Caco-2 (cell line): ENCODE data around the gene SGTA. TPM values are rescaled to one million over a fixed set of nuclear protein-coding genes. Genes with fewer than 3 reads are reported as not detected.

Experiments
- BruUV-seq: library from RNA; stranded (reverse); fragments of 400-500 nt; replicated peaks from 2 replicates; lab custom pipeline; 2021; lab: Mats Ljungman, UMichigan
- CTCF ChIA-PET: fragments of 300-600 bp; sonication (Branson Sonifier 250); formaldehyde crosslinking; loops from one replicate; lab custom pipeline; 2022; ENCODE audit warnings: antibody characterized with exemption; lab: Charles Lee
- POLR2A ChIA-PET: fragments of 300-600 bp; sonication (Branson Sonifier 250); formaldehyde crosslinking; loops from one replicate; lab custom pipeline; 2022; ENCODE audit warnings: antibody characterized with exemption; lab: Charles Lee
- DNase-seq, 2 experiments: peaks; one replicate each; pipeline versions ENCODE4 v3.0.0 to v3.0.0-alpha.2; 2020 to 2022
- H3K27me3 ChIP-seq: replicated peaks from 2 replicates; pipeline ENCODE4 v1.6.0; 2011; ENCODE audit warnings: low read length; ENCODE audit not compliant: control insufficient read depth, insufficient read depth
- H3K36me3 ChIP-seq: 2 replicates; pipeline ENCODE4 v1.5.1; 2011; ENCODE audit warnings: low read length; ENCODE audit not compliant: control insufficient read depth, insufficient read depth
- H3K4me1 ChIP-seq: fragments of 250-450 bp; sonication (Bioruptor Pico); 2 replicates; pipeline ENCODE4 v1.5.1; 2020; ENCODE audit warnings: mild to moderate bottlenecking
- H3K4me3 ChIP-seq: 2 replicates; pipeline ENCODE4 v1.5.1; 2011; ENCODE audit warnings: low read depth, mild to moderate bottlenecking, control low read depth, low read length
- H3K9me3 ChIP-seq: fragments of 250-450 bp; sonication (Bioruptor Pico); 2 replicates; pipeline ENCODE4 v1.5.1; 2020; ENCODE audit warnings: mild to moderate bottlenecking, moderate library complexity
- H3K27ac Mint-ChIP-seq: one replicate; pipeline ENCODE4 v1.8.0; 2022; ENCODE audit warnings: mixed read lengths; ENCODE audit not compliant: unreplicated experiment
- H3K27me3 Mint-ChIP-seq: one replicate; pipeline ENCODE4 v1.8.0; 2022; ENCODE audit warnings: mixed read lengths; ENCODE audit not compliant: insufficient read depth, unreplicated experiment
- H3K36me3 Mint-ChIP-seq: one replicate; pipeline ENCODE4 v1.8.0; 2022; ENCODE audit warnings: mild to moderate bottlenecking, mixed read lengths; ENCODE audit not compliant: insufficient read depth, unreplicated experiment
- H3K4me1 Mint-ChIP-seq: one replicate; pipeline ENCODE4 v1.8.0; 2022; ENCODE audit warnings: low read depth, mixed read lengths; ENCODE audit not compliant: unreplicated experiment
- H3K4me3 Mint-ChIP-seq: one replicate; pipeline ENCODE4 v1.8.0; 2022; ENCODE audit warnings: mild to moderate bottlenecking, moderate library complexity, mixed read lengths; ENCODE audit not compliant: unreplicated experiment
- H3K9me3 Mint-ChIP-seq: one replicate; pipeline ENCODE4 v1.8.0; 2022; ENCODE audit warnings: mixed read lengths; ENCODE audit not compliant: unreplicated experiment
- intact Hi-C: fragments of 100-400 bp; cut with micrococcal nuclease; formaldehyde crosslinking; loops from one replicate; pipeline ENCODE4 v1.10.0; 2022; ENCODE audit not compliant: unreplicated experiment
- total RNA-seq: library from RNA; stranded (reverse); gene quantifications from 2 replicates; pipeline ENCODE4 v1.2.3, GENCODE V29; 2022
- TF ChIP-seq, protein P1 (sequence below), 2 experiments: fragments of 200-600 bp in 1 of 2; IDR thresholded peaks; 1 replicate in 1 of 2; 2 replicates in 1 of 2; pipeline versions ENCODE4 v1.5.1 to v1.8.0; 2011 to 2022; ENCODE audit warnings: antibody characterized with exemption in 1 of 2, control low read depth in 1 of 2, inconsistent platforms in 1 of 2, low read depth in 1 of 2, low read length in 1 of 2, mild to moderate bottlenecking in 1 of 2, moderate library complexity in 1 of 2; ENCODE audit not compliant: insufficient read depth in 1 of 2, severe bottlenecking in 1 of 2, unreplicated experiment in 1 of 2

SGTA gene
- total RNA-seq, 1 experiment from 2014 or later = 90.1 TPM

- TF ChIP-seq, protein P1, sequence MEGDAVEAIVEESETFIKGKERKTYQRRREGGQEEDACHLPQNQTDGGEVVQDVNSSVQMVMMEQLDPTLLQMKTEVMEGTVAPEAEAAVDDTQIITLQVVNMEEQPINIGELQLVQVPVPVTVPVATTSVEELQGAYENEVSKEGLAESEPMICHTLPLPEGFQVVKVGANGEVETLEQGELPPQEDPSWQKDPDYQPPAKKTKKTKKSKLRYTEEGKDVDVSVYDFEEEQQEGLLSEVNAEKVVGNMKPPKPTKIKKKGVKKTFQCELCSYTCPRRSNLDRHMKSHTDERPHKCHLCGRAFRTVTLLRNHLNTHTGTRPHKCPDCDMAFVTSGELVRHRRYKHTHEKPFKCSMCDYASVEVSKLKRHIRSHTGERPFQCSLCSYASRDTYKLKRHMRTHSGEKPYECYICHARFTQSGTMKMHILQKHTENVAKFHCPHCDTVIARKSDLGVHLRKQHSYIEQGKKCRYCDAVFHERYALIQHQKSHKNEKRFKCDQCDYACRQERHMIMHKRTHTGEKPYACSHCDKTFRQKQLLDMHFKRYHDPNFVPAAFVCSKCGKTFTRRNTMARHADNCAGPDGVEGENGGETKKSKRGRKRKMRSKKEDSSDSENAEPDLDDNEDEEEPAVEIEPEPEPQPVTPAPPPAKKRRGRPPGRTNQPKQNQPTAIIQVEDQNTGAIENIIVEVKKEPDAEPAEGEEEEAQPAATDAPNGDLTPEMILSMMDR (IDR thresholded peaks at IDR 0.05; ENCODE audit: insufficient read depth in 1 of 2, low read depth in 1 of 2, low read length in 1 of 2, severe bottlenecking in 1 of 2, unreplicated experiment in 1 of 2) = no peak
- no peaks in the 10 kb centered on the region for H3K9me3 Mint-ChIP-seq
- ChIA-PET CTCF (interaction anchor here (1.0 kb wide), 1 partner anchor 117 kb away, joined by 3 read pairs; no protein-coding TSS in a partner anchor), POLR2A (no interaction called here)
- BruUV-seq = no TSS peak
- H3K27ac Mint-ChIP-seq = no peak overlapping the region
- H3K4me3 ChIP-seq = no peak overlapping the region
- H3K4me3 Mint-ChIP-seq = no peak overlapping the region
- peaks cover 64% of the 10 kb centered on the region for H3K36me3 Mint-ChIP-seq
- no peaks in the 10 kb centered on the region for H3K36me3 ChIP-seq
- DNase-seq = no peak
- no peaks in the 10 kb centered on the region for H3K27me3 ChIP-seq
- H3K9me3 ChIP-seq = no peaks in the 10 kb centered on the region
- no peaks in the 10 kb centered on the region for H3K4me1 Mint-ChIP-seq
- H3K4me1 ChIP-seq = no peaks in the 10 kb centered on the region
- no peaks in the 10 kb centered on the region for H3K27me3 Mint-ChIP-seq
- intact Hi-C loops = no loop called here
These were observed 17.7 kb downstream of the SGTA start for GRCh38 chr19:2765376-2765775.

- Histone ChIP-seq H3K4me3 (no peak overlapping the region), H3K4me1 (no peaks in the 10 kb centered on the region), H3K27me3 (no peaks in the 10 kb centered on the region), H3K9me3 (no peaks in the 10 kb centered on the region), H3K36me3 (no peaks in the 10 kb centered on the region)
- Mint-ChIP-seq H3K4me3 (no peak overlapping the region), H3K36me3 (peaks cover 68% of the 10 kb centered on the region), H3K4me1 (no peaks in the 10 kb centered on the region), H3K27me3 (no peaks in the 10 kb centered on the region), H3K9me3 (no peaks in the 10 kb centered on the region), H3K27ac (no peak overlapping the region)
- ChIA-PET POLR2A (no interaction called here), CTCF (interaction anchor here (1.0 kb wide), 1 partner anchor 117 kb away, joined by 3 read pairs; no protein-coding TSS in a partner anchor)
- no TSS peak for BruUV-seq
- intact Hi-C loops = no loop called here
- DNase-seq = no peak
- TF ChIP-seq, protein P1 (IDR thresholded peaks at IDR 0.05; ENCODE audit: insufficient read depth in 1 of 2, low read depth in 1 of 2, low read length in 1 of 2, severe bottlenecking in 1 of 2, unreplicated experiment in 1 of 2) = no peak
These were observed 18.1 kb downstream of the SGTA start for GRCh38 chr19:2764945-2765344.

DNA sequence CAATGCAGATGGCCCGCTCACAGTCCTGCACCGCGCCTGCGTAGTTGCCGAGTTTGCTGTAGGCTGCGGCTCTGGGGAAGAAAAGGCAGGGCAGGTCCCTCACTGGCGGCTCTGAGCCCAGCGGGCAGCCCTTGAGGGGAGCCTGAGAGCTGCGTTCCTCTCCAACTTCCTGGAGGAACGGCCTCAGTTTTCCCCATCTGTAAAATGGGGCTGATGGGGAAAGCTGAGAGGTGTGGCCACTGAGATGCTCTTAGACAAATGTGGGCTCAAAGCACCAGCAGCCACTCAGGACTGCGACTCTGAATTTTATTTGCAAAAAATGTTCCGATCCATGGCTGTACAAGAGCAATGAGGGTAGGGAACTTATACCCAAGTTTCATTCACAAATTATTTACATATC is 19.4 kb downstream of the SGTA start:
- H3K4me1 ChIP-seq = no peaks in the 10 kb centered on the region
- DNase-seq = no peak
- POLR2A ChIA-PET = no interaction called here
- BruUV-seq = no TSS peak
- TF ChIP-seq, protein P1 (IDR thresholded peaks at IDR 0.05; ENCODE audit: insufficient read depth in 1 of 2, low read depth in 1 of 2, low read length in 1 of 2, severe bottlenecking in 1 of 2, unreplicated experiment in 1 of 2) = no peak
- no peaks in the 10 kb centered on the region for H3K9me3 ChIP-seq
- Mint-ChIP-seq H3K9me3 (no peaks in the 10 kb centered on the region), H3K27ac (no peak overlapping the region), H3K4me1 (no peaks in the 10 kb centered on the region), H3K36me3 (peaks cover 77% of the 10 kb centered on the region), H3K27me3 (no peaks in the 10 kb centered on the region), H3K4me3 (no peak overlapping the region)
- no peak overlapping the region for H3K4me3 ChIP-seq
- H3K36me3 ChIP-seq = no peaks in the 10 kb centered on the region
- intact Hi-C loops = no loop called here
- no peaks in the 10 kb centered on the region for H3K27me3 ChIP-seq
- CTCF ChIA-PET = no interaction called here
